Measurements from ENCODE around the gene SMIM24. TPM values are rescaled to one million over a fixed set of nuclear protein-coding genes. Genes with fewer than 3 reads are reported as not detected.

The SMIM24 gene
- total RNA-seq, 1 experiment from 2014 or later = 0.89 TPM

- Histone ChIP-seq H3K9me3 (ENCODE audit: low read length) (no peaks in the 10 kb centered on the region), H3K9ac (ENCODE audit: low read length) (no peak overlapping the region), H3K27ac (ENCODE audit: low read length) (no peak overlapping the region), H3K27me3 (ENCODE audit: low read length) (no peaks in the 10 kb centered on the region), H3K4me2 (ENCODE audit: low read depth, low read length, poor library complexity, severe bottlenecking) (no peak overlapping the region), H2AFZ (ENCODE audit: low read length) (no peak overlapping the region), H3K9me2 (replicated peaks; ENCODE audit: insufficient read depth, low read length) (no peaks in the 10 kb centered on the region), H3K36me3 (ENCODE audit: insufficient read depth, low read length) (no peaks in the 10 kb centered on the region), H3K79me2 (ENCODE audit: low read length) (no peaks in the 10 kb centered on the region), H3K4me3 (ENCODE audit: low read length) (no peak overlapping the region), H3K4me1 (ENCODE audit: low read length) (no peaks in the 10 kb centered on the region), H4K20me1 (ENCODE audit: insufficient read depth, low read depth, low read length) (no peaks in the 10 kb centered on the region)
- DNase-seq = no peak
Observed at GRCh38 chr19:3443840-3444694, 36.3 kb downstream of the SMIM24 start.

- no peaks in the 10 kb centered on the region for H3K36me3 ChIP-seq (ENCODE audit: insufficient read depth, low read length)
- H3K79me2 ChIP-seq (ENCODE audit: low read length) = no peaks in the 10 kb centered on the region
Observed at GRCh38 chr19:3442487-3443071, 37.7 kb downstream of the SMIM24 start.

GRCh38 chr19:3441986-3442329 is 38.4 kb downstream of the SMIM24 start:
- no peak for DNase-seq
- Histone ChIP-seq H3K9ac (ENCODE audit: low read length) (no peak overlapping the region), H3K9me2 (replicated peaks; ENCODE audit: insufficient read depth, low read length) (no peaks in the 10 kb centered on the region), H3K4me1 (ENCODE audit: low read length) (no peaks in the 10 kb centered on the region), H3K4me2 (ENCODE audit: low read depth, low read length, poor library complexity, severe bottlenecking) (no peak overlapping the region), H4K20me1 (ENCODE audit: insufficient read depth, low read depth, low read length) (no peaks in the 10 kb centered on the region), H3K27ac (ENCODE audit: low read length) (no peak overlapping the region), H3K27me3 (ENCODE audit: low read length) (no peaks in the 10 kb centered on the region), H2AFZ (ENCODE audit: low read length) (no peak overlapping the region), H3K79me2 (ENCODE audit: low read length) (no peaks in the 10 kb centered on the region), H3K36me3 (ENCODE audit: insufficient read depth, low read length) (no peaks in the 10 kb centered on the region), H3K9me3 (ENCODE audit: low read length) (no peaks in the 10 kb centered on the region), H3K4me3 (ENCODE audit: low read length) (no peak overlapping the region)

More at GRCh38 chr19:3442487-3443071, 37.7 kb downstream of the SMIM24 start:
- no peaks in the 10 kb centered on the region for H4K20me1 ChIP-seq (ENCODE audit: insufficient read depth, low read depth, low read length)
- H2AFZ ChIP-seq (ENCODE audit: low read length) = no peak overlapping the region
- no peak overlapping the region for H3K27ac ChIP-seq (ENCODE audit: low read length)
- no peaks in the 10 kb centered on the region for H3K27me3 ChIP-seq (ENCODE audit: low read length)
- no peak for DNase-seq
- no peak overlapping the region for H3K4me2 ChIP-seq (ENCODE audit: low read depth, low read length, poor library complexity, severe bottlenecking)
- H3K9me3 ChIP-seq (ENCODE audit: low read length) = no peaks in the 10 kb centered on the region
- H3K9me2 ChIP-seq (replicated peaks; ENCODE audit: insufficient read depth, low read length) = no peaks in the 10 kb centered on the region
- no peak overlapping the region for H3K4me3 ChIP-seq (ENCODE audit: low read length)
- H3K9ac ChIP-seq (ENCODE audit: low read length) = no peak overlapping the region
- no peaks in the 10 kb centered on the region for H3K4me1 ChIP-seq (ENCODE audit: low read length)

GRCh38 chr19:3441089-3441985 is 39.0 kb downstream of the SMIM24 start:
- no peak overlapping the region for H2AFZ ChIP-seq (ENCODE audit: low read length)
- no peaks in the 10 kb centered on the region for H3K9me3 ChIP-seq (ENCODE audit: low read length)
- H3K27me3 ChIP-seq (ENCODE audit: low read length) = no peaks in the 10 kb centered on the region
- no peaks in the 10 kb centered on the region for H3K79me2 ChIP-seq (ENCODE audit: low read length)
- no peak overlapping the region for H3K9ac ChIP-seq (ENCODE audit: low read length)
- H3K27ac ChIP-seq (ENCODE audit: low read length) = no peak overlapping the region
- H3K4me1 ChIP-seq (ENCODE audit: low read length) = no peaks in the 10 kb centered on the region
- H3K36me3 ChIP-seq (ENCODE audit: insufficient read depth, low read length) = no peaks in the 10 kb centered on the region
- DNase-seq = no peak
- H3K9me2 ChIP-seq (replicated peaks; ENCODE audit: insufficient read depth, low read length) = no peaks in the 10 kb centered on the region
- no peak overlapping the region for H3K4me2 ChIP-seq (ENCODE audit: low read depth, low read length, poor library complexity, severe bottlenecking)
- no peaks in the 10 kb centered on the region for H4K20me1 ChIP-seq (ENCODE audit: insufficient read depth, low read depth, low read length)
- H3K4me3 ChIP-seq (ENCODE audit: low read length) = no peak overlapping the region

GRCh38 chr19:3440082-3440481 is 40.2 kb downstream of the SMIM24 start:
- Histone ChIP-seq H3K36me3 (ENCODE audit: insufficient read depth, low read length) (no peaks in the 10 kb centered on the region), H3K4me2 (ENCODE audit: low read depth, low read length, poor library complexity, severe bottlenecking) (no peak overlapping the region), H3K4me1 (ENCODE audit: low read length) (peaks cover 4% of the 10 kb centered on the region), H3K4me3 (ENCODE audit: low read length) (no peak overlapping the region), H3K27me3 (ENCODE audit: low read length) (no peaks in the 10 kb centered on the region), H3K79me2 (ENCODE audit: low read length) (no peaks in the 10 kb centered on the region), H4K20me1 (ENCODE audit: insufficient read depth, low read depth, low read length) (no peaks in the 10 kb centered on the region), H2AFZ (ENCODE audit: low read length) (no peak overlapping the region), H3K9me2 (replicated peaks; ENCODE audit: insufficient read depth, low read length) (no peaks in the 10 kb centered on the region), H3K9me3 (ENCODE audit: low read length) (no peaks in the 10 kb centered on the region), H3K9ac (ENCODE audit: low read length) (no peak overlapping the region), H3K27ac (ENCODE audit: low read length) (no peak overlapping the region)
- peak; percentile 89 for DNase-seq

- Histone ChIP-seq H3K27ac (ENCODE audit: low read length) (peak overlapping the region; percentile 66; the same call in 1 of the 2 replicates), H3K9me2 (replicated peaks; ENCODE audit: insufficient read depth, low read length) (no peaks in the 10 kb centered on the region), H3K36me3 (ENCODE audit: insufficient read depth, low read length) (no peaks in the 10 kb centered on the region), H4K20me1 (ENCODE audit: insufficient read depth, low read depth, low read length) (no peaks in the 10 kb centered on the region), H2AFZ (ENCODE audit: low read length) (peak overlapping the region; percentile 94), H3K79me2 (ENCODE audit: low read length) (no peaks in the 10 kb centered on the region), H3K9me3 (ENCODE audit: low read length) (no peaks in the 10 kb centered on the region), H3K27me3 (ENCODE audit: low read length) (no peaks in the 10 kb centered on the region), H3K4me1 (ENCODE audit: low read length) (peaks cover 12% of the 10 kb centered on the region), H3K4me2 (ENCODE audit: low read depth, low read length, poor library complexity, severe bottlenecking) (peak overlapping the region; percentile 96), H3K4me3 (ENCODE audit: low read length) (peak overlapping the region; percentile 88), H3K9ac (ENCODE audit: low read length) (peak overlapping the region; percentile 97)
- peak; percentile 99 for DNase-seq
Observed at GRCh38 chr19:3434630-3435553, 45.4 kb downstream of the SMIM24 start.

- no peaks in the 10 kb centered on the region for H3K9me3 ChIP-seq (ENCODE audit: low read length)
- H3K9ac ChIP-seq (ENCODE audit: low read length) = peak overlapping the region; percentile 97
- no peak for DNase-seq
- no peak overlapping the region for H3K27ac ChIP-seq (ENCODE audit: low read length)
- H3K27me3 ChIP-seq (ENCODE audit: low read length) = no peaks in the 10 kb centered on the region
- H3K4me3 ChIP-seq (ENCODE audit: low read length) = peak overlapping the region; percentile 88
- H4K20me1 ChIP-seq (ENCODE audit: insufficient read depth, low read depth, low read length) = no peaks in the 10 kb centered on the region
- no peaks in the 10 kb centered on the region for H3K36me3 ChIP-seq (ENCODE audit: insufficient read depth, low read length)
- peaks cover 12% of the 10 kb centered on the region for H3K4me1 ChIP-seq (ENCODE audit: low read length)
- H3K79me2 ChIP-seq (ENCODE audit: low read length) = no peaks in the 10 kb centered on the region
- H3K9me2 ChIP-seq (replicated peaks; ENCODE audit: insufficient read depth, low read length) = no peaks in the 10 kb centered on the region
- H3K4me2 ChIP-seq (ENCODE audit: low read depth, low read length, poor library complexity, severe bottlenecking) = peak overlapping the region; percentile 96
- H2AFZ ChIP-seq (ENCODE audit: low read length) = peak overlapping the region; percentile 91; the same call in 1 of the 2 replicates
Observed at GRCh38 chr19:3433805-3434540, 46.4 kb downstream of the SMIM24 start.

All from Karpas-422 (cell line).